WTC11 (cell line): Measurements from ENCODE around the gene LRMDA. TPM values are rescaled to one million over a fixed set of nuclear protein-coding genes. Genes with fewer than 3 reads are reported as not detected.

Experiments
- ATAC-seq: fragments of 200-7000 bp; cut with Tn5 transposase; 2 replicates; pipeline ENCODE4 v1.10.0; 2021; ENCODE audit warnings: mild to moderate bottlenecking, moderate library complexity
- CTCF ChIA-PET: fragments of 300-600 bp; sonication (Branson Sonifier 250); formaldehyde crosslinking; loops from one replicate; lab custom pipeline; 2021; ENCODE audit warnings: antibody characterized with exemption; lab: Charles Lee
- POLR2A ChIA-PET: fragments of 350-600 bp; sonication (Branson Sonifier 250); formaldehyde crosslinking; loops from one replicate; lab custom pipeline; 2021; ENCODE audit warnings: antibody characterized with exemption; lab: Charles Lee
- DNase-seq: peaks from one replicate; pipeline ENCODE4 v3.0.0; 2021; ENCODE audit warnings: low spot score
- H3K27ac Mint-ChIP-seq: 2 replicates; pipeline ENCODE4 v1.8.0; 2021; ENCODE audit warnings: mixed read lengths
- H3K27me3 Mint-ChIP-seq: 2 replicates; pipeline ENCODE4 v1.8.0; 2021; ENCODE audit warnings: low read depth, mild to moderate bottlenecking, moderate library complexity, mixed read lengths
- H3K36me3 Mint-ChIP-seq: 2 replicates; pipeline ENCODE4 v1.8.0; 2021; ENCODE audit warnings: mixed read lengths
- H3K4me1 Mint-ChIP-seq: 2 replicates; pipeline ENCODE4 v1.8.0; 2022; ENCODE audit warnings: mixed read lengths
- H3K4me3 Mint-ChIP-seq: 2 replicates; pipeline ENCODE4 v1.8.0; 2021; ENCODE audit warnings: mild to moderate bottlenecking, moderate library complexity, mixed read lengths
- H3K9me3 Mint-ChIP-seq: 2 replicates; pipeline ENCODE4 v1.8.0; 2021; ENCODE audit warnings: mixed read lengths
- ATF3 ChIP-seq: sonication (generic); formaldehyde crosslinking; conservative IDR thresholded peaks from 2 replicates; pipeline ENCODE4 v1.8.1; 2022; ENCODE audit warnings: mild to moderate bottlenecking, missing genetic modification reagents
- ATF6 ChIP-seq: sonication (generic); formaldehyde crosslinking; IDR thresholded peaks from 2 replicates; pipeline ENCODE4 v1.8.1; 2023; ENCODE audit warnings: mild to moderate bottlenecking, missing genetic modification reagents
- CDX4 ChIP-seq: fragments of 250-450 bp; sonication (Bioruptor Pico); IDR thresholded peaks from 2 replicates; pipeline ENCODE4 v1.9.0; 2021; ENCODE audit warnings: moderate library complexity, mild to moderate bottlenecking, inconsistent platforms, borderline replicate concordance
- E2F1 ChIP-seq: sonication (generic); formaldehyde crosslinking; IDR thresholded peaks from 2 replicates; pipeline ENCODE4 v1.8.0; 2022; ENCODE audit warnings: mild to moderate bottlenecking, missing genetic modification reagents
- E2F4 ChIP-seq: sonication (generic); formaldehyde crosslinking; IDR thresholded peaks from 2 replicates; pipeline ENCODE4 v1.8.1; 2022; ENCODE audit warnings: low read depth, mild to moderate bottlenecking, moderate library complexity, missing genetic modification reagents, borderline replicate concordance
- E2F5 ChIP-seq: sonication (generic); formaldehyde crosslinking; IDR thresholded peaks from 2 replicates; pipeline ENCODE4 v1.8.1; 2022; ENCODE audit warnings: mild to moderate bottlenecking, moderate library complexity, missing genetic modification reagents
- FOXJ3 ChIP-seq: sonication (generic); formaldehyde crosslinking; IDR thresholded peaks from 2 replicates; pipeline ENCODE4 v1.9.0; 2021; ENCODE audit warnings: missing genetic modification reagents, mild to moderate bottlenecking, borderline replicate concordance
- GTF2I ChIP-seq: fragments of 250-450 bp; sonication (Bioruptor Pico); conservative IDR thresholded peaks from 2 replicates; pipeline ENCODE4 v1.4.0; 2021; ENCODE audit warnings: mild to moderate bottlenecking
- JAZF1 ChIP-seq: fragments of 250-450 bp; sonication (Bioruptor Pico); IDR thresholded peaks from 2 replicates; pipeline ENCODE4 v1.9.0; 2021; ENCODE audit warnings: moderate library complexity, mild to moderate bottlenecking, inconsistent platforms
- NR1H2 ChIP-seq: sonication (generic); formaldehyde crosslinking; IDR thresholded peaks from 2 replicates; pipeline ENCODE4 v1.9.0; 2021; ENCODE audit warnings: mild to moderate bottlenecking, moderate library complexity, missing genetic modification reagents
- PREB ChIP-seq: sonication (generic); formaldehyde crosslinking; IDR thresholded peaks from 2 replicates; pipeline ENCODE4 v1.8.1; 2022; ENCODE audit warnings: mild to moderate bottlenecking, missing genetic modification reagents, moderate library complexity, borderline replicate concordance
- PRRX2 ChIP-seq: fragments of 250-450 bp; sonication (Bioruptor Pico); IDR thresholded peaks from 2 replicates; pipeline ENCODE4 v1.8.0; 2021; ENCODE audit warnings: mild to moderate bottlenecking
- SMAD3 ChIP-seq: sonication (generic); formaldehyde crosslinking; IDR thresholded peaks from 2 replicates; pipeline ENCODE4 v1.8.0; 2022; ENCODE audit warnings: missing genetic modification reagents, mild to moderate bottlenecking, borderline replicate concordance
- SMAD4 ChIP-seq: sonication (generic); formaldehyde crosslinking; IDR thresholded peaks from 2 replicates; pipeline ENCODE4 v1.8.0; 2022; ENCODE audit warnings: mild to moderate bottlenecking, missing genetic modification reagents
- TP53 ChIP-seq: sonication (generic); formaldehyde crosslinking; IDR thresholded peaks from 2 replicates; pipeline ENCODE4 v1.8.1; 2023; ENCODE audit warnings: mild to moderate bottlenecking, missing genetic modification reagents
- USF2 ChIP-seq: sonication (generic); formaldehyde crosslinking; IDR thresholded peaks from 2 replicates; pipeline ENCODE4 v1.8.1; 2023; ENCODE audit warnings: mild to moderate bottlenecking, missing genetic modification reagents, moderate library complexity
- ZNF425 ChIP-seq: fragments of 250-450 bp; sonication (Bioruptor Pico); conservative IDR thresholded peaks from 2 replicates; pipeline ENCODE4 v1.9.0; 2021; ENCODE audit warnings: mild to moderate bottlenecking
- total RNA-seq: library from RNA; stranded (reverse); gene quantifications from 3 replicates; pipeline ENCODE4 v1.2.3, GENCODE V29; 2021

The LRMDA gene
- total RNA-seq, 1 experiment from 2014 or later = 0.92 TPM

GRCh38 chr10:75386128-75386527 is 45.3 kb upstream of the LRMDA start:
- DNase-seq (no peak), ATAC-seq (no peak)
- Mint-ChIP-seq H3K4me3 (no peak overlapping the region), H3K9me3 (peaks cover 16% of the 10 kb centered on the region), H3K36me3 (no peaks in the 10 kb centered on the region), H3K4me1 (no peaks in the 10 kb centered on the region), H3K27me3 (peaks cover 37% of the 10 kb centered on the region), H3K27ac (no peak overlapping the region)
- TF ChIP-seq SMAD3 (CRISPR knock-in tag) (no peak), GTF2I (CRISPR knock-in tag) (no peak), PRRX2 (CRISPR knock-in tag) (no peak), CDX4 (CRISPR knock-in tag) (no peak), ZNF425 (CRISPR knock-in tag) (no peak), FOXJ3 (CRISPR knock-in tag) (no peak), USF2 (CRISPR knock-in tag) (no peak), TP53 (no peak), E2F1 (CRISPR knock-in tag) (no peak), ATF6 (CRISPR knock-in tag) (no peak), PREB (CRISPR knock-in tag) (no peak)
- POLR2A ChIA-PET = no interaction called here
- CTCF ChIA-PET = interaction anchor here (1.2 kb wide), 1 partner anchor 9 kb away, joined by 4 read pairs; no protein-coding TSS in a partner anchor

GRCh38 chr10:75388082-75388481 is 43.3 kb upstream of the LRMDA start:
- no peaks in the 10 kb centered on the region for H3K36me3 Mint-ChIP-seq
- DNase-seq (no peak), ATAC-seq (no peak)
- ChIA-PET CTCF (no interaction called here), POLR2A (no interaction called here)
- H3K4me1 Mint-ChIP-seq = no peaks in the 10 kb centered on the region
- peaks cover 53% of the 10 kb centered on the region for H3K27me3 Mint-ChIP-seq
- H3K4me3 Mint-ChIP-seq = no peak overlapping the region
- no peak overlapping the region for H3K27ac Mint-ChIP-seq
- peaks cover 16% of the 10 kb centered on the region for H3K9me3 Mint-ChIP-seq
- TF ChIP-seq NR1H2 (no peak), E2F4 (CRISPR knock-in tag) (no peak), SMAD3 (CRISPR knock-in tag) (no peak), SMAD4 (CRISPR knock-in tag) (no peak), JAZF1 (CRISPR knock-in tag) (no peak), ATF3 (CRISPR knock-in tag) (no peak), E2F5 (CRISPR knock-in tag) (no peak)
